ENCODE data around the gene DICER1. TPM values are rescaled to one million over a fixed set of nuclear protein-coding genes. Genes with fewer than 3 reads are reported as not detected.

The DICER1 gene
- total and polyA plus RNA-seq, 2 experiments from 2014 or later = 20.0 to 111 TPM

DNA sequence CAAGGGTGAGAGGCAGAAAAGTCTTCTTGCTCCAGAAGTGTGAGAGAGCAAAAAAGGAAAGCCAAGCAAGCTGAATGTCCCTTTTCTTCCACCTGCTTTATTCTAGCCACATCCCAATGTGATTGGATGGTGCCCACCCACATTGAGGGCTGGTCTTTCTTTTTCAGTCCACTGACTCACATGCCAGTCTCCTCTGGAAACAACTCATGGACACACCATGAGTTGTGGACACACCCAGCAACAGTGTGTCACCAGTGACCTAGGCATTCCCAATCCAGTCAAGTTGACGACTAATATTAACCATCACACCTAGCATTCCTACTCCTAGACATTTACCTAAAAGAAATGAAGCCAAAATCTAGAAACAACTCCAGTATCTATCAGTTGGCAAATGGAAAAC lies 7.2 kb upstream of the DICER1 start:
- Histone ChIP-seq H3K27ac (no peak overlapping the region), H3K27me3 (no peaks in the 10 kb centered on the region), H4K20me1 (ENCODE audit: insufficient read depth, poor library complexity, severe bottlenecking) (no peaks in the 10 kb centered on the region), H2AFZ (no peak overlapping the region), H3K9me2 (replicated peaks; ENCODE audit: insufficient read depth) (no peaks in the 10 kb centered on the region), H3K4me3 (no peak overlapping the region), H3K79me2 (peaks cover 3% of the 10 kb centered on the region), H3K36me3 (replicated peaks; ENCODE audit: insufficient read depth, low read depth) (no peaks in the 10 kb centered on the region), H3K9me3 (ENCODE audit: low read depth) (no peaks in the 10 kb centered on the region), H3K4me2 (no peak overlapping the region), H3K4me1 (ENCODE audit: insufficient read depth) (no peaks in the 10 kb centered on the region)
- DNase-seq (ENCODE audit: low spot score) = no peak
- no peak for TF ChIP-seq EZH2 (IDR thresholded peaks at IDR 0.05; ENCODE audit: borderline replicate concordance)
- TF ChIP-seq EZH2phosphoT487 (IDR thresholded peaks at IDR 0.05; ENCODE audit: low read depth, severe bottlenecking, unreplicated experiment) = no peak
- TF ChIP-seq CTCF (IDR thresholded peaks at IDR 0.05; ENCODE audit: poor library complexity) = no peak
- whole genome bisulfite sequencing (ENCODE audit: low lambda C conversion rate, missing lambda C conversion rate) = 96% methylated on average over 1 of the region's 1 CpG

DNA sequence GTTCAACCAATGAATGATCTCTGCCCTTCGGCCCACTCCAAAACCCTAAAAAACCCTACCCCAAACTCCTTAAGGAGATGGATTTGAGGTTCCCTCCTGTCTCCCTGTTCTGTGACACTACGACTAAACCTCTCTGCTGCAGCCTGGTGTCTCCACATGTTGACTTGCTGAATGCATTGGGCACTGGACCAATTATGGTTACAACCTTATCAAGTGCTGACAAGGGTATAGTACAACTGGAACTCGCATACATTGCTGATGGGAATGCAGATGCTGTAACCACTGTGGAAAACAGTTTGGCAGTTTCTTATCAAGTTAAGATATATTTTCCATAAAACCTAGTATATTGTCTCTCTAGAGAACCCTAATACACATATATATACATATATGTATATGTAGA lies 6.3 kb upstream of the DICER1 start:
- Histone ChIP-seq H4K20me1 (ENCODE audit: insufficient read depth, poor library complexity, severe bottlenecking) (no peaks in the 10 kb centered on the region), H2AFZ (no peak overlapping the region), H3K79me2 (peaks cover 6% of the 10 kb centered on the region), H3K4me1 (ENCODE audit: insufficient read depth) (no peaks in the 10 kb centered on the region), H3K27ac (no peak overlapping the region), H3K9me2 (replicated peaks; ENCODE audit: insufficient read depth) (no peaks in the 10 kb centered on the region), H3K4me3 (no peak overlapping the region), H3K27me3 (no peaks in the 10 kb centered on the region), H3K4me2 (no peak overlapping the region), H3K9me3 (ENCODE audit: low read depth) (no peaks in the 10 kb centered on the region), H3K36me3 (replicated peaks; ENCODE audit: insufficient read depth, low read depth) (no peaks in the 10 kb centered on the region)
- TF ChIP-seq CTCF (IDR thresholded peaks at IDR 0.05; ENCODE audit: poor library complexity) (no peak), EZH2phosphoT487 (IDR thresholded peaks at IDR 0.05; ENCODE audit: low read depth, severe bottlenecking, unreplicated experiment) (no peak), EZH2 (IDR thresholded peaks at IDR 0.05; ENCODE audit: borderline replicate concordance) (no peak)
- WGBS (ENCODE audit: low lambda C conversion rate, missing lambda C conversion rate) = 81% methylated on average over 3 of the region's 3 CpGs
- DNase-seq (ENCODE audit: low spot score) = no peak

- Histone ChIP-seq H3K27ac (no peak overlapping the region), H3K4me2 (no peak overlapping the region), H3K4me1 (ENCODE audit: insufficient read depth) (peaks cover 4% of the 10 kb centered on the region), H3K36me3 (replicated peaks; ENCODE audit: insufficient read depth, low read depth) (no peaks in the 10 kb centered on the region), H3K4me3 (no peak overlapping the region), H2AFZ (no peak overlapping the region), H3K27me3 (no peaks in the 10 kb centered on the region), H3K9me3 (ENCODE audit: low read depth) (no peaks in the 10 kb centered on the region), H3K79me2 (peaks cover 8% of the 10 kb centered on the region), H3K9me2 (replicated peaks; ENCODE audit: insufficient read depth) (no peaks in the 10 kb centered on the region), H4K20me1 (ENCODE audit: insufficient read depth, poor library complexity, severe bottlenecking) (no peaks in the 10 kb centered on the region)
- WGBS (ENCODE audit: low lambda C conversion rate, missing lambda C conversion rate) = 68% methylated on average over 2 of the region's 2 CpGs
- TF ChIP-seq EZH2phosphoT487 (IDR thresholded peaks at IDR 0.05; ENCODE audit: low read depth, severe bottlenecking, unreplicated experiment) (no peak), EZH2 (IDR thresholded peaks at IDR 0.05; ENCODE audit: borderline replicate concordance) (no peak), CTCF (IDR thresholded peaks at IDR 0.05; ENCODE audit: poor library complexity) (no peak)
- DNase-seq (ENCODE audit: low spot score) = no peak
Observed at GRCh38 chr14:95163132-95163531, 5.8 kb upstream of the DICER1 start.

GRCh38 chr14:95162641-95163040 lies 5.3 kb upstream of the DICER1 start:
- 41% methylated on average over 2 of the region's 2 CpGs for WGBS (ENCODE audit: low lambda C conversion rate, missing lambda C conversion rate)
- Histone ChIP-seq H3K4me1 (ENCODE audit: insufficient read depth) (peaks cover 6% of the 10 kb centered on the region), H3K27ac (no peak overlapping the region), H3K4me2 (no peak overlapping the region), H4K20me1 (ENCODE audit: insufficient read depth, poor library complexity, severe bottlenecking) (no peaks in the 10 kb centered on the region), H2AFZ (no peak overlapping the region), H3K27me3 (no peaks in the 10 kb centered on the region), H3K79me2 (peaks cover 10% of the 10 kb centered on the region), H3K36me3 (replicated peaks; ENCODE audit: insufficient read depth, low read depth) (no peaks in the 10 kb centered on the region), H3K9me2 (replicated peaks; ENCODE audit: insufficient read depth) (no peaks in the 10 kb centered on the region), H3K9me3 (ENCODE audit: low read depth) (no peaks in the 10 kb centered on the region), H3K4me3 (no peak overlapping the region)
- no peak for DNase-seq (ENCODE audit: low spot score)
- TF ChIP-seq EZH2 (IDR thresholded peaks at IDR 0.05; ENCODE audit: borderline replicate concordance) = no peak
- no peak for TF ChIP-seq CTCF (IDR thresholded peaks at IDR 0.05; ENCODE audit: poor library complexity)
- no peak for TF ChIP-seq EZH2phosphoT487 (IDR thresholded peaks at IDR 0.05; ENCODE audit: low read depth, severe bottlenecking, unreplicated experiment)

Data from hepatocyte (in vitro differentiated cells).